ENCODE data around the gene GALNT7. TPM values are rescaled to one million over a fixed set of nuclear protein-coding genes. Genes with fewer than 3 reads are reported as not detected.

Gene GALNT7
- total and polyA plus RNA-seq, 2 of the 13 experiments (the other 11 are each of a cell fraction or from before 2014, with no cell fraction given) = 0.08 to 0.13 TPM

- TF ChIP-seq UBTF (CRISPR knock-in tag; IDR thresholded peaks at IDR 0.05) (peak; percentile 90), HES4 (CRISPR knock-in tag; IDR thresholded peaks at IDR 0.05; ENCODE audit: borderline replicate concordance) (peak; percentile 25; the same call in 1 of the 2 replicates), KIAA2018 (CRISPR knock-in tag; IDR thresholded peaks at IDR 0.05; ENCODE audit: borderline replicate concordance) (0 out of 2 replicates have a peak, but pooled peaks have one; percentile 51), TBX2 (CRISPR knock-in tag; IDR thresholded peaks at IDR 0.05; ENCODE audit: borderline replicate concordance) (no peak), PHF8 (CRISPR knock-in tag; IDR thresholded peaks at IDR 0.05) (peak; percentile 76), ZFYVE20 (CRISPR knock-in tag; IDR thresholded peaks at IDR 0.05; ENCODE audit: borderline replicate concordance, low read depth) (no peak), ZNF792 (CRISPR knock-in tag; IDR thresholded peaks at IDR 0.05) (no peak), FOXK1 (CRISPR knock-in tag; IDR thresholded peaks at IDR 0.05; ENCODE audit: borderline replicate concordance, low read depth) (peak; percentile 35; the same call in 1 of the 2 replicates), RFXANK (CRISPR knock-in tag; IDR thresholded peaks at IDR 0.05) (no peak), ZNF292 (CRISPR knock-in tag; IDR thresholded peaks at IDR 0.05; ENCODE audit: borderline replicate concordance, low read depth) (peak; percentile 56; the same call in 1 of the 2 replicates), GZF1 (CRISPR knock-in tag; IDR thresholded peaks at IDR 0.05) (0 out of 2 replicates have a peak, but pooled peaks have one; percentile 21), ZNF570 (CRISPR knock-in tag; IDR thresholded peaks at IDR 0.05; ENCODE audit: borderline replicate concordance) (no peak), SAP130 (CRISPR knock-in tag; IDR thresholded peaks at IDR 0.05; ENCODE audit: low read depth) (peak; percentile 77), SNAPC5 (CRISPR knock-in tag; IDR thresholded peaks at IDR 0.05; ENCODE audit: borderline replicate concordance) (no peak), ZSCAN20 (CRISPR knock-in tag; IDR thresholded peaks at IDR 0.05; ENCODE audit: borderline replicate concordance) (0 out of 2 replicates have a peak, but pooled peaks have one; percentile 6), FOXJ3 (CRISPR knock-in tag; IDR thresholded peaks at IDR 0.05; ENCODE audit: borderline replicate concordance) (0 out of 2 replicates have a peak, but pooled peaks have one; percentile 23), SMYD3 (CRISPR knock-in tag; IDR thresholded peaks at IDR 0.05) (no peak), RXRA (CRISPR knock-in tag; IDR thresholded peaks at IDR 0.05) (0 out of 2 replicates have a peak, but pooled peaks have one; percentile 22), SP5 (CRISPR knock-in tag; IDR thresholded peaks at IDR 0.05; ENCODE audit: borderline replicate concordance, low read depth) (no peak)
These were observed 202.9 kb downstream of the GALNT7 start (continued) for GRCh38 chr4:173371292-173372192.

All from HepG2 (cell line).